ENCODE results near the gene DACT2. TPM values are rescaled to one million over a fixed set of nuclear protein-coding genes. Genes with fewer than 3 reads are reported as not detected.
"Not testable (repeated sequence)": the region's sequence is repeated elsewhere in the genome, so short reads cannot be mapped to it uniquely, and the experiment has no call there.

The DACT2 gene
- total and polyA plus RNA-seq, 10 donors, result 0.04 to 0.09 TPM; not detected in 8

DNA sequence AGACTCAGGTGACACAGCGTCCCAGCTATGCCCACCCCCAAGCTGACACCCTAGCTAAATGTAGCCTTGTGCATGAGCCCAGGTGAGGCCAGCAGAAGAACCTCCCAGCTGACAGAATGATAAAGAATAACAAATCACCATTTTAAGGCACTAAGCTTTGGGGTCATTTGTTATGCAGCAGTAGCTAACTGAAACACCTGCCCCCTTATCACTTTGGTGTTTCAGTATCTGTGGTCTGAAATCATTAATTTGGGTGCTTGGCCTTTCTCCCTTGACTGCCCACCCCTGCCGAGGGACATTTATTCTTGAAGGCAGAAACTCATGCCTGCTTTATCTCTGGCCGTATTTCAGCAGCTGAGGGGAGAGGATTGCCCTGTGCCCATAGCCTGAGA lies 30.0 kb downstream of the DACT2 start:
- 60 to 89% (median 67%) methylated on average over 3 of the region's 3 CpGs for WGBS, 5 donors
- H3K4me1 ChIP-seq, result no peaks in the 10 kb centered on the region
- TF ChIP-seq POLR2A (IDR thresholded peaks at IDR 0.05) (no peak), POLR2AphosphoS5 (IDR thresholded peaks at IDR 0.05) (no peak)
- TF ChIP-seq, protein P1, sequence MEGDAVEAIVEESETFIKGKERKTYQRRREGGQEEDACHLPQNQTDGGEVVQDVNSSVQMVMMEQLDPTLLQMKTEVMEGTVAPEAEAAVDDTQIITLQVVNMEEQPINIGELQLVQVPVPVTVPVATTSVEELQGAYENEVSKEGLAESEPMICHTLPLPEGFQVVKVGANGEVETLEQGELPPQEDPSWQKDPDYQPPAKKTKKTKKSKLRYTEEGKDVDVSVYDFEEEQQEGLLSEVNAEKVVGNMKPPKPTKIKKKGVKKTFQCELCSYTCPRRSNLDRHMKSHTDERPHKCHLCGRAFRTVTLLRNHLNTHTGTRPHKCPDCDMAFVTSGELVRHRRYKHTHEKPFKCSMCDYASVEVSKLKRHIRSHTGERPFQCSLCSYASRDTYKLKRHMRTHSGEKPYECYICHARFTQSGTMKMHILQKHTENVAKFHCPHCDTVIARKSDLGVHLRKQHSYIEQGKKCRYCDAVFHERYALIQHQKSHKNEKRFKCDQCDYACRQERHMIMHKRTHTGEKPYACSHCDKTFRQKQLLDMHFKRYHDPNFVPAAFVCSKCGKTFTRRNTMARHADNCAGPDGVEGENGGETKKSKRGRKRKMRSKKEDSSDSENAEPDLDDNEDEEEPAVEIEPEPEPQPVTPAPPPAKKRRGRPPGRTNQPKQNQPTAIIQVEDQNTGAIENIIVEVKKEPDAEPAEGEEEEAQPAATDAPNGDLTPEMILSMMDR (IDR thresholded peaks at IDR 0.05 in 8 of 11, conservative IDR thresholded peaks at IDR 0.05 in 3 of 11), result no peak

DNA sequence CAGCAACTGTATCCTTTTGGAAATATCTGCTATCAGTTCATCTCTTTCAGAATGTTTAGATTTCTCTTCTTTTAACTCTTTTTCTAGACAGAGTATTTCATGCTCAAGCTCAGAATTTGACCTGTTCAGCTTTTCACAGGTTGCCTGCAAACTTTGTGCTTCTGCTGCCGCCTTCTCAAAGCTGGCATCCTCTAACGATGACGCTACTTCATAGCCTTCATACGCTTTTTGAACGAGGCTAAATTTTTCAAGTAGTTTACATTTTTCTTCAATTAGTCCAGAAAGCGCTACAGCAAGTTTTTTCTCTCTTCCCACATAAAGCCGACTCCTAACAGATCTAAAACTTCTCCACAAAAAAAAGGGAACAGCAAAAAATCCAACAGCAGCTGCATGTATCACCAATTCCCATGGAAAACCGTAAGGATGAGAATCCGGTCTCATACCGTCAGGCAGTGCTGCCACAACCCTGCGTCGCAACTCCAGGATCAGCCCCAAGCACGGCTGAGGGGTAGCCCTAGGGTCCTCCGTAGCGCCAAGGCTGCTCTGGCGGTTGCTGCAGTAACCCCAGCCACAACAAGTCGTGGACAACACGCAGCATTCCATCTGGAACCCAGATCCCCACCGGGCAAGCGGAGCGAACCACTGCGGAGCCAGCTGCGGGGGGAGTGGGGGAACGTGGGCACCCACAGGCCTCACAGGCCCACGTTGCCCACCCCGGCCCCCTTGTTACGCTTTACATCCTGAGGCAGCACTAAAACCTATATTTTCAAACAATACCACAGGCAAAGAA lies 30.6 kb downstream of the DACT2 start:
- Histone ChIP-seq H3K4me1 (no peaks in the 10 kb centered on the region), H3K27ac (no peak overlapping the region), H3K27me3 (replicated peaks in 1 of 7) (peaks cover 0 to 14% (median 0%) of the 10 kb centered on the region in 7 donors), H3K9me3 (peaks cover 0 to 10% (median 0%) of the 10 kb centered on the region in 8 donors), H3K4me3 (no peak overlapping the region), H3K36me3 (no peaks in the 10 kb centered on the region)
- WGBS, 5 donors, result 87 to 92% (median 89%) methylated on average over 25 to 27 of the region's 27 CpGs
- peak; percentile 47 for DNase-seq
- TF ChIP-seq POLR2A (IDR thresholded peaks at IDR 0.05), result no peak
- no peak for TF ChIP-seq POLR2AphosphoS5 (IDR thresholded peaks at IDR 0.05)
- TF ChIP-seq, protein P1 (IDR thresholded peaks at IDR 0.05 in 8 of 11, conservative IDR thresholded peaks at IDR 0.05 in 3 of 11), result no peak
- intact Hi-C loops (cut with DNase I; ENCODE audit: low total_unique reads), result no loop called here

More for the DNA sequence above, 30.0 kb downstream of the DACT2 start:
- no peak for DNase-seq
- H3K4me3 ChIP-seq, result no peak overlapping the region
- H3K9me3 ChIP-seq, result peaks cover 0 to 10% (median 0%) of the 10 kb centered on the region in 8 donors
- H3K27me3 ChIP-seq (replicated peaks in 1 of 7), result peaks cover 0 to 19% (median 0%) of the 10 kb centered on the region in 7 donors
- no peaks in the 10 kb centered on the region for H3K36me3 ChIP-seq
- H3K27ac ChIP-seq, result no peak overlapping the region
- intact Hi-C loops (cut with DNase I; ENCODE audit: low total_unique reads), result no loop called here

DNA sequence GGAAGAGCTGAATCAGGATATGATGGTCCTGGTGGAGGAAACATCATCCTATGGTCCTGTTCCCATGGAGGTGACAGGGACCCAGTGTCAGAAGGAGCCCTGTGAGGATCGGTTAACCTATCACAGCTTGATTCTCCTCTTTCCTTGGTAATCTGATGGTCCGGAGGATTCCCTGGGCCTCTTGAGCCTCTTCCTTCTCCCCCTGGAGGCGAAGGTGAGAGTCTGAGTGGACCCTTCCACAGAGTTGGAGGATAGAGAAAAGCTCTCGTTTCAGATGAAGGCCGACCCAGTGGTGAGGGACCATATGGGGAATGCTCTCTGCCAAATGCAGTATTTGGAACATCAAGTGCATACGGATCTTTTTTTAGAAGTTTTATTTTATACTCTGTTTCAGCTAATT lies 32.1 kb downstream of the DACT2 start:
- H3K27ac ChIP-seq; DNase-seq; H3K4me3 ChIP-seq; H3K36me3 ChIP-seq; H3K9me3 ChIP-seq; H3K4me1 ChIP-seq; H3K27me3 ChIP-seq (replicated peaks in 1 of 7); intact Hi-C loops (cut with DNase I; ENCODE audit: low total_unique reads): not testable (repeated sequence)
- WGBS, 5 donors, result 65 to 77% (median 70%) methylated on average over 6 of the region's 6 CpGs

DNA sequence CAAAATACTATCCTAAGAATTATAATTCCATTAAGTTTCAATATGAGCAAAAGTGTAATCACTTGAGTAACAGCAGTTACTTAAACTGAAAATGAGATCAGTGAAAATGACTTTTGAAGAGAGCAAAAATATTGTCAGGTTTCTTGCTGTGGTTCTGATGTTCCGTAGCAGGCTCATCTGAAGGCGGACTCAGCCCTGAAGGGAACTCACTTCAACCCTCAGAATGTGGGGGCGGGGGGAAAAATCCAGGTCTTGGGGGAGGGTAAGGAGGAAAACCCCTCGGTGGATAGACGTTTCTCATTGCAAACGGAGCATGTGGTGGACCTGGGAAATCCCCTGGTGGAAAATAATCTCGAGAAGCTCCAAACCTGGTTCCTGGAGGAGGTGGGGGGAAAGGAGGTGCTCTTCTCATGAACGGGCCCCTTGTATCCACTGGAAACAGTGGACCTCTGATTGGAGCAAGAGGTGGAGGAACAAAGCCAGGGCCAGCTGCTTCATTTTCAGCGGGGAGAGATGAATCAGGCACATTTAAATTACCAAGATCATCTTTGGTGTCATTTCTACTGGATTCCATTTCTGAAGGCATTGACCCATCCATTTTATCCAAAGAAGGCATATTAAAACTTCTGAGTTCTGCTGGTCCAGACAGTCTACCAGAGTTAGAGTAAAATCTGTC lies 32.7 kb downstream of the DACT2 start:
- H3K27ac ChIP-seq; H3K4me3 ChIP-seq; H3K27me3 ChIP-seq (replicated peaks in 1 of 7); H3K4me1 ChIP-seq; H3K9me3 ChIP-seq; intact Hi-C loops (cut with DNase I; ENCODE audit: low total_unique reads); H3K36me3 ChIP-seq; DNase-seq: not testable (repeated sequence)
- WGBS, 5 donors, result 54 to 66% (median 59%) methylated on average over 8 to 9 of the region's 9 CpGs

DNA sequence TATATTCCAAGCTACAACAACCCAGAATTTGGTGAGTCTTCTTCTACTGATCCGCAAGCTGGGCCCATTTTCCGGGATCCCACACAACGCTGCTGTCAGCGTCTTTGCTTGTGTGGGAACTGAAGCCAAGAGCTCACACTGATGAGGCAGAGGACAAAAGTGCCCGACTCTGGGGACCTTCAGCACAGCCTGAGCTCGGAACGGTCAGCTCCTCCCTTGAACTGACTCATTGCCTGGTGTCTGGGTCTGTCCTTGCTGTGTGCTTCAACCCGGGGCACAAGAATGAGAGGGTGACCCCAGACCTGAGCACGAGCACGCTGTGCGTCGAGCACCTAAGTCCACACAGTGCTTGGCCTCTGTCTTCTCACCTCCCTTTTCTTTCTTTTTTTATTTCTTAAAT lies 33.5 kb downstream of the DACT2 start:
- Histone ChIP-seq H3K27me3 (replicated peaks in 1 of 7) (peaks cover 0 to 4% (median 0%) of the 10 kb centered on the region in 7 donors), H3K4me3 (no peak overlapping the region), H3K36me3 (no peaks in the 10 kb centered on the region), H3K4me1 (no peaks in the 10 kb centered on the region), H3K9me3 (peaks cover 0 to 10% (median 0%) of the 10 kb centered on the region in 8 donors), H3K27ac (no peak overlapping the region)
- intact Hi-C loops (cut with DNase I; ENCODE audit: low total_unique reads), result no loop called here
- TF ChIP-seq POLR2A (IDR thresholded peaks at IDR 0.05), result no peak
- TF ChIP-seq, protein P1 (IDR thresholded peaks at IDR 0.05 in 8 of 11, conservative IDR thresholded peaks at IDR 0.05 in 3 of 11), result no peak
- no peak for TF ChIP-seq POLR2AphosphoS5 (IDR thresholded peaks at IDR 0.05)
- 74 to 87% (median 80%) methylated on average over 12 of the region's 12 CpGs for WGBS, 5 donors
- peak; percentile 35 for DNase-seq

Data from spleen (tissue), 11 donors.